HepG2 (cell line): Measurements from ENCODE around the gene SYNE1. TPM values are rescaled to one million over a fixed set of nuclear protein-coding genes. Genes with fewer than 3 reads are reported as not detected.

Experiments
- ASH2L ChIP-seq: fragments of 300-600, 200-600 bp; sonication (generic); IDR thresholded peaks from 2 replicates; pipeline ENCODE4 v1.7.0; 2017; ENCODE audit warnings: low read depth, mild to moderate bottlenecking, moderate library complexity, mixed read lengths, low read length; ENCODE audit not compliant: insufficient read length
- DNMT3B ChIP-seq: conservative IDR thresholded peaks from 2 replicates; pipeline ENCODE4 v1.6.1; 2016; ENCODE audit warnings: missing biosample characterization, control low read depth
- HDAC6 ChIP-seq: fragments of 200-600 bp; sonication (generic); IDR thresholded peaks from 2 replicates; pipeline ENCODE4 v1.7.0; 2017; ENCODE audit warnings: mild to moderate bottlenecking, antibody characterized with exemption, low read length, low read depth
- HNRNPK ChIP-seq: fragments of 200-400 bp; formaldehyde crosslinking; IDR thresholded peaks from 2 replicates; pipeline ENCODE4 v1.6.1; 2018; ENCODE audit warnings: low read length, low read depth, moderate library complexity, mild to moderate bottlenecking; ENCODE audit not compliant: poor library complexity, severe bottlenecking
- KLF12 ChIP-seq: sonication (generic); formaldehyde crosslinking; IDR thresholded peaks from 2 replicates; pipeline ENCODE4 v1.4.0; 2020; ENCODE audit warnings: missing genetic modification reagents, borderline replicate concordance
- MIXL1 ChIP-seq: IDR thresholded peaks from 2 replicates; pipeline ENCODE4 v1.6.1; 2016
- RARA ChIP-seq: IDR thresholded peaks from 2 replicates; pipeline ENCODE4 v1.6.1; 2016; ENCODE audit warnings: missing genetic modification reagents, missing compliant biosample characterization
- ZMYM3 ChIP-seq: sonication (generic); formaldehyde crosslinking; IDR thresholded peaks from 2 replicates; pipeline ENCODE4 v1.5.1; 2020; ENCODE audit warnings: mild to moderate bottlenecking, missing genetic modification reagents
- ZNF232 ChIP-seq: sonication (generic); formaldehyde crosslinking; IDR thresholded peaks from 2 replicates; pipeline ENCODE4 v1.4.0; 2020; ENCODE audit warnings: missing genetic modification reagents, borderline replicate concordance
- ZNF44 ChIP-seq: sonication (generic); formaldehyde crosslinking; IDR thresholded peaks from 2 replicates; pipeline ENCODE4 v1.5.1; 2020; ENCODE audit warnings: mild to moderate bottlenecking, missing genetic modification reagents
- ZNF775 ChIP-seq: sonication (generic); formaldehyde crosslinking; IDR thresholded peaks from 2 replicates; pipeline ENCODE4 v1.4.0; 2020; ENCODE audit warnings: missing genetic modification reagents, mild to moderate bottlenecking, moderate library complexity, borderline replicate concordance
- polyA plus RNA-seq, 8 experiments: library from polyadenylated mRNA; depleted of rRNA in 3 of 8; stranded (reverse) in 7 of 8; unstranded in 1 of 8; fragments of >200 nt; fragmentation: Illumina TruSeq in 4 of 8; extraction: Trizol in 4 of 8; gene quantifications; 2 replicates each; pipeline versions ENCODE4 v1.2.1 to v1.2.3, GENCODE V29; 2011 to 2016; ENCODE audit warnings: low read depth in 4 of 8, missing spikeins in 1 of 8, mixed read lengths in 1 of 8; ENCODE audit not compliant: insufficient read depth in 1 of 8
- total RNA-seq, 5 experiments: library from RNA; depleted of rRNA; stranded (reverse); fragments of >200 nt; fragmentation: Illumina TruSeq; extraction: Trizol; gene quantifications; 2 replicates each; pipeline ENCODE4 v1.2.3, GENCODE V29; 2016; ENCODE audit warnings: low read depth in 1 of 5
- TF ChIP-seq, protein P1 (sequence below): sonication (generic); formaldehyde crosslinking; IDR thresholded peaks from 2 replicates; pipeline ENCODE4 v1.5.1; 2020; ENCODE audit warnings: mild to moderate bottlenecking, missing genetic modification reagents, borderline replicate concordance
- TF ChIP-seq, protein P2 (sequence below): sonication (generic); formaldehyde crosslinking; IDR thresholded peaks from 2 replicates; pipeline ENCODE4 v1.4.0; 2020; ENCODE audit warnings: missing genetic modification reagents
- TF ChIP-seq, protein P3 (sequence below): sonication (generic); formaldehyde crosslinking; IDR thresholded peaks from 2 replicates; pipeline ENCODE4 v1.8.1; 2022; ENCODE audit warnings: mild to moderate bottlenecking, missing genetic modification reagents
- TF ChIP-seq, protein P4 (sequence below): sonication (generic); formaldehyde crosslinking; IDR thresholded peaks from 2 replicates; pipeline ENCODE4 v1.9.0; 2021; ENCODE audit warnings: mild to moderate bottlenecking, missing genetic modification reagents
- TF ChIP-seq, protein P5 (sequence below): sonication (generic); formaldehyde crosslinking; conservative IDR thresholded peaks from 2 replicates; pipeline ENCODE4 v1.4.0; 2020; ENCODE audit warnings: missing genetic modification reagents

SYNE1 gene
- total and polyA plus RNA-seq, 2 of the 13 experiments (the other 11 are each of a cell fraction or from before 2014, with no cell fraction given) = 5.5 to 15.9 TPM

DNA sequence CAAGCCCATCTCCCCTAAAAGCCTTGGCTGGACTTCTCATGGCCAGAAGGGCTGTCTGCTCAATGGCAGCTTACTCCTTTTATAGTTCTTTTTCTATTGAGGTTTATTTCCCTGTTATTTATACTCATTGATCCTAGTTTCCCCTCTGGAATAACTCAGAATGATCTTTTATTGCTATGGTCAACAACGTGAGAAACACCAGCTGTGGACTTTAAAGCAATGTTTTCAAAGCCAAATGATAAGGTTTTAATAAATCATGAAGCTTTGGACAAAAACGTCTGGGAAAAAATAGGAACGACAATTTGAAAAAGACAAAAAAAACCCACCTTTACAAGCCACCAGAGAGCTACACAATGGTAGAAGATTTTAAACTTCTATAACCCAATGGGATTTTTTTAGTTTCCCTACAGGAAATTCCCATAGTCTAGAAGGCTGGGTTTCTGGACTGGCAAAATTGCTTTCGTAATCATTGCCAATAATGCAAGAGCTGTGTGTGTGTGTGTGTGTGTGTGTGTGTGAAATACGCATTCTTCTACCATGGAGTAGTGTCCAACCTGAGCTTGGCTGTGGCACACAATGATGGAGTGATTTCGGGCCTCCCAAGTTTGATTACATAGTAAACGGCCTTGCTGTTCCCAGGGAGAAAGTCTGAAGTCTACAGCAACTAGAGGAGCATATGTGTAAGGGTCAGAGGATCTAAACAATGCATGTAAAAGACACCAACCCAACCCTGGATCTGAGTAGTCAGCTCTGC, 396.0 kb downstream of the SYNE1 start (continued):
- TF ChIP-seq HNRNPK = no peak
- peak; percentile 71; the same call in 1 of the 2 replicates for TF ChIP-seq ZNF44 (CRISPR knock-in tag)
- TF ChIP-seq, protein P1, sequence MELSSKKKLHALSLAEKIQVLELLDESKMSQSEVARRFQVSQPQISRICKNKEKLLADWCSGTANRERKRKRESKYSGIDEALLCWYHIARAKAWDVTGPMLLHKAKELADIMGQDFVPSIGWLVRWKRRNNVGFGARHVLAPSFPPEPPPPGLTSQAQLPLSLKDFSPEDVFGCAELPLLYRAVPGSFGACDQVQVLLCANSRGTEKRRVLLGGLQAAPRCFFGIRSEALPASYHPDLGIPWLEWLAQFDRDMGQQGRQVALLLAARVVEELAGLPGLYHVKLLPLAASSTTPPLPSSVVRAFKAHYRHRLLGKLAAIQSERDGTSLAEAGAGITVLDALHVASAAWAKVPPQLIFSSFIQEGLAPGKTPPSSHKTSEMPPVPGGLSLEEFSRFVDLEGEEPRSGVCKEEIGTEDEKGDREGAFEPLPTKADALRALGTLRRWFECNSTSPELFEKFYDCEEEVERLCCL (CRISPR knock-in tag) = no peak
- TF ChIP-seq ZNF232 (CRISPR knock-in tag) = no peak
- no peak for TF ChIP-seq RARA (CRISPR knock-in tag)
- no peak for TF ChIP-seq DNMT3B (CRISPR knock-in tag)
- 0 out of 2 replicates have a peak, but pooled peaks have one; percentile 28 for TF ChIP-seq MIXL1 (CRISPR knock-in tag)
- TF ChIP-seq, protein P2, sequence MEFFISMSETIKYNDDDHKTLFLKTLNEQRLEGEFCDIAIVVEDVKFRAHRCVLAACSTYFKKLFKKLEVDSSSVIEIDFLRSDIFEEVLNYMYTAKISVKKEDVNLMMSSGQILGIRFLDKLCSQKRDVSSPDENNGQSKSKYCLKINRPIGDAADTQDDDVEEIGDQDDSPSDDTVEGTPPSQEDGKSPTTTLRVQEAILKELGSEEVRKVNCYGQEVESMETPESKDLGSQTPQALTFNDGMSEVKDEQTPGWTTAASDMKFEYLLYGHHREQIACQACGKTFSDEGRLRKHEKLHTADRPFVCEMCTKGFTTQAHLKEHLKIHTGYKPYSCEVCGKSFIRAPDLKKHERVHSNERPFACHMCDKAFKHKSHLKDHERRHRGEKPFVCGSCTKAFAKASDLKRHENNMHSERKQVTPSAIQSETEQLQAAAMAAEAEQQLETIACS (CRISPR knock-in tag) = 0 out of 2 replicates have a peak, but pooled peaks have one; percentile 13
- TF ChIP-seq, protein P3, sequence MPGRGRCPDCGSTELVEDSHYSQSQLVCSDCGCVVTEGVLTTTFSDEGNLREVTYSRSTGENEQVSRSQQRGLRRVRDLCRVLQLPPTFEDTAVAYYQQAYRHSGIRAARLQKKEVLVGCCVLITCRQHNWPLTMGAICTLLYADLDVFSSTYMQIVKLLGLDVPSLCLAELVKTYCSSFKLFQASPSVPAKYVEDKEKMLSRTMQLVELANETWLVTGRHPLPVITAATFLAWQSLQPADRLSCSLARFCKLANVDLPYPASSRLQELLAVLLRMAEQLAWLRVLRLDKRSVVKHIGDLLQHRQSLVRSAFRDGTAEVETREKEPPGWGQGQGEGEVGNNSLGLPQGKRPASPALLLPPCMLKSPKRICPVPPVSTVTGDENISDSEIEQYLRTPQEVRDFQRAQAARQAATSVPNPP (CRISPR knock-in tag) = no peak
- TF ChIP-seq ASH2L = peak; percentile 68
- TF ChIP-seq ZNF775 (CRISPR knock-in tag) = no peak
- TF ChIP-seq ZMYM3 = peak; percentile 65; the same call in 1 of the 2 replicates
- TF ChIP-seq, protein P4, sequence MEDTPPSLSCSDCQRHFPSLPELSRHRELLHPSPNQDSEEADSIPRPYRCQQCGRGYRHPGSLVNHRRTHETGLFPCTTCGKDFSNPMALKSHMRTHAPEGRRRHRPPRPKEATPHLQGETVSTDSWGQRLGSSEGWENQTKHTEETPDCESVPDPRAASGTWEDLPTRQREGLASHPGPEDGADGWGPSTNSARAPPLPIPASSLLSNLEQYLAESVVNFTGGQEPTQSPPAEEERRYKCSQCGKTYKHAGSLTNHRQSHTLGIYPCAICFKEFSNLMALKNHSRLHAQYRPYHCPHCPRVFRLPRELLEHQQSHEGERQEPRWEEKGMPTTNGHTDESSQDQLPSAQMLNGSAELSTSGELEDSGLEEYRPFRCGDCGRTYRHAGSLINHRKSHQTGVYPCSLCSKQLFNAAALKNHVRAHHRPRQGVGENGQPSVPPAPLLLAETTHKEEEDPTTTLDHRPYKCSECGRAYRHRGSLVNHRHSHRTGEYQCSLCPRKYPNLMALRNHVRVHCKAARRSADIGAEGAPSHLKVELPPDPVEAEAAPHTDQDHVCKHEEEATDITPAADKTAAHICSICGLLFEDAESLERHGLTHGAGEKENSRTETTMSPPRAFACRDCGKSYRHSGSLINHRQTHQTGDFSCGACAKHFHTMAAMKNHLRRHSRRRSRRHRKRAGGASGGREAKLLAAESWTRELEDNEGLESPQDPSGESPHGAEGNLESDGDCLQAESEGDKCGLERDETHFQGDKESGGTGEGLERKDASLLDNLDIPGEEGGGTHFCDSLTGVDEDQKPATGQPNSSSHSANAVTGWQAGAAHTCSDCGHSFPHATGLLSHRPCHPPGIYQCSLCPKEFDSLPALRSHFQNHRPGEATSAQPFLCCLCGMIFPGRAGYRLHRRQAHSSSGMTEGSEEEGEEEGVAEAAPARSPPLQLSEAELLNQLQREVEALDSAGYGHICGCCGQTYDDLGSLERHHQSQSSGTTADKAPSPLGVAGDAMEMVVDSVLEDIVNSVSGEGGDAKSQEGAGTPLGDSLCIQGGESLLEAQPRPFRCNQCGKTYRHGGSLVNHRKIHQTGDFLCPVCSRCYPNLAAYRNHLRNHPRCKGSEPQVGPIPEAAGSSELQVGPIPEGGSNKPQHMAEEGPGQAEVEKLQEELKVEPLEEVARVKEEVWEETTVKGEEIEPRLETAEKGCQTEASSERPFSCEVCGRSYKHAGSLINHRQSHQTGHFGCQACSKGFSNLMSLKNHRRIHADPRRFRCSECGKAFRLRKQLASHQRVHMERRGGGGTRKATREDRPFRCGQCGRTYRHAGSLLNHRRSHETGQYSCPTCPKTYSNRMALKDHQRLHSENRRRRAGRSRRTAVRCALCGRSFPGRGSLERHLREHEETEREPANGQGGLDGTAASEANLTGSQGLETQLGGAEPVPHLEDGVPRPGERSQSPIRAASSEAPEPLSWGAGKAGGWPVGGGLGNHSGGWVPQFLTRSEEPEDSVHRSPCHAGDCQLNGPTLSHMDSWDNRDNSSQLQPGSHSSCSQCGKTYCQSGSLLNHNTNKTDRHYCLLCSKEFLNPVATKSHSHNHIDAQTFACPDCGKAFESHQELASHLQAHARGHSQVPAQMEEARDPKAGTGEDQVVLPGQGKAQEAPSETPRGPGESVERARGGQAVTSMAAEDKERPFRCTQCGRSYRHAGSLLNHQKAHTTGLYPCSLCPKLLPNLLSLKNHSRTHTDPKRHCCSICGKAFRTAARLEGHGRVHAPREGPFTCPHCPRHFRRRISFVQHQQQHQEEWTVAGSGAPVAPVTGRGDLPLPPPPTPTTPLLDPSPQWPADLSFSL (CRISPR knock-in tag) = peak; percentile 90
- TF ChIP-seq KLF12 (CRISPR knock-in tag) = no peak
- TF ChIP-seq, protein P5, sequence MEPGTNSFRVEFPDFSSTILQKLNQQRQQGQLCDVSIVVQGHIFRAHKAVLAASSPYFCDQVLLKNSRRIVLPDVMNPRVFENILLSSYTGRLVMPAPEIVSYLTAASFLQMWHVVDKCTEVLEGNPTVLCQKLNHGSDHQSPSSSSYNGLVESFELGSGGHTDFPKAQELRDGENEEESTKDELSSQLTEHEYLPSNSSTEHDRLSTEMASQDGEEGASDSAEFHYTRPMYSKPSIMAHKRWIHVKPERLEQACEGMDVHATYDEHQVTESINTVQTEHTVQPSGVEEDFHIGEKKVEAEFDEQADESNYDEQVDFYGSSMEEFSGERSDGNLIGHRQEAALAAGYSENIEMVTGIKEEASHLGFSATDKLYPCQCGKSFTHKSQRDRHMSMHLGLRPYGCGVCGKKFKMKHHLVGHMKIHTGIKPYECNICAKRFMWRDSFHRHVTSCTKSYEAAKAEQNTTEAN (CRISPR knock-in tag) = 0 out of 2 replicates have a peak, but pooled peaks have one; percentile 43
- no peak for TF ChIP-seq HDAC6
